CD4-positive, alpha-beta T cell treated with Interleukin-15 for 1 hour (primary cell): ENCODE results near the gene BRINP2.

Source experiments
- DNase-seq: peaks from one replicate; pipeline ENCODE4 v3.0.0-alpha.2; 2020

Gene BRINP2

GRCh38 chr1:177227978-177228692, 57.4 kb downstream of the BRINP2 start:
- no peak for DNase-seq

- no peak for DNase-seq
These were observed 57.9 kb downstream of the BRINP2 start for GRCh38 chr1:177228693-177229065.

- no peak for DNase-seq
These were observed 59.0 kb downstream of the BRINP2 start for GRCh38 chr1:177229781-177230180.

- no peak for DNase-seq
These were observed 59.7 kb downstream of the BRINP2 start for GRCh38 chr1:177230228-177231016.

GRCh38 chr1:177235350-177235749, 64.6 kb downstream of the BRINP2 start:
- no peak for DNase-seq

GRCh38 chr1:177236962-177237361, 66.2 kb downstream of the BRINP2 start:
- no peak for DNase-seq

GRCh38 chr1:177238967-177239366, 68.2 kb downstream of the BRINP2 start:
- DNase-seq = no peak

GRCh38 chr1:177239792-177240191, 69.0 kb downstream of the BRINP2 start:
- DNase-seq = no peak

GRCh38 chr1:177243773-177244172, 73.0 kb downstream of the BRINP2 start:
- DNase-seq = no peak

GRCh38 chr1:177246710-177247580, 76.2 kb downstream of the BRINP2 start:
- DNase-seq = no peak

GRCh38 chr1:177247623-177248176, 76.9 kb downstream of the BRINP2 start:
- DNase-seq = no peak

GRCh38 chr1:177248258-177248657, 77.5 kb downstream of the BRINP2 start:
- DNase-seq = no peak

GRCh38 chr1:177249231-177249630, 78.5 kb downstream of the BRINP2 start:
- no peak for DNase-seq

GRCh38 chr1:177252877-177253276, 82.1 kb downstream of the BRINP2 start:
- DNase-seq = no peak

- no peak for DNase-seq
These were observed 84.7 kb downstream of the BRINP2 start for GRCh38 chr1:177255411-177255810.

GRCh38 chr1:177256153-177257075, 85.7 kb downstream of the BRINP2 start:
- no peak for DNase-seq

GRCh38 chr1:177257128-177257527, 86.4 kb downstream of the BRINP2 start:
- no peak for DNase-seq

- DNase-seq = no peak
These were observed 86.8 kb downstream of the BRINP2 start for GRCh38 chr1:177257576-177257975.

- DNase-seq = no peak
These were observed 100.1 kb downstream of the BRINP2 start for GRCh38 chr1:177270863-177271262.

GRCh38 chr1:177273141-177273540, 102.4 kb downstream of the BRINP2 start:
- no peak for DNase-seq

- no peak for DNase-seq
These were observed 104.0 kb downstream of the BRINP2 start for GRCh38 chr1:177274687-177275211.

- DNase-seq = no peak
These were observed 105.0 kb downstream of the BRINP2 start for GRCh38 chr1:177275736-177276135.
